WTC11 (cell line): Measurements from ENCODE around the gene SLPI. TPM values are rescaled to one million over a fixed set of nuclear protein-coding genes. Genes with fewer than 3 reads are reported as not detected.

Source experiments
- ATAC-seq: fragments of 200-7000 bp; cut with Tn5 transposase; 2 replicates; pipeline ENCODE4 v1.10.0; 2021; ENCODE audit warnings: mild to moderate bottlenecking, moderate library complexity
- CTCF ChIA-PET: fragments of 300-600 bp; sonication (Branson Sonifier 250); formaldehyde crosslinking; loops from one replicate; lab custom pipeline; 2021; ENCODE audit warnings: antibody characterized with exemption; lab: Charles Lee
- POLR2A ChIA-PET: fragments of 350-600 bp; sonication (Branson Sonifier 250); formaldehyde crosslinking; loops from one replicate; lab custom pipeline; 2021; ENCODE audit warnings: antibody characterized with exemption; lab: Charles Lee
- DNase-seq: peaks from one replicate; pipeline ENCODE4 v3.0.0; 2021; ENCODE audit warnings: low spot score
- H3K27ac Mint-ChIP-seq: 2 replicates; pipeline ENCODE4 v1.8.0; 2021; ENCODE audit warnings: mixed read lengths
- H3K27me3 Mint-ChIP-seq: 2 replicates; pipeline ENCODE4 v1.8.0; 2021; ENCODE audit warnings: low read depth, mild to moderate bottlenecking, moderate library complexity, mixed read lengths
- H3K36me3 Mint-ChIP-seq: 2 replicates; pipeline ENCODE4 v1.8.0; 2021; ENCODE audit warnings: mixed read lengths
- H3K4me1 Mint-ChIP-seq: 2 replicates; pipeline ENCODE4 v1.8.0; 2022; ENCODE audit warnings: mixed read lengths
- H3K4me3 Mint-ChIP-seq: 2 replicates; pipeline ENCODE4 v1.8.0; 2021; ENCODE audit warnings: mild to moderate bottlenecking, moderate library complexity, mixed read lengths
- H3K9me3 Mint-ChIP-seq: 2 replicates; pipeline ENCODE4 v1.8.0; 2021; ENCODE audit warnings: mixed read lengths
- ATF6 ChIP-seq: sonication (generic); formaldehyde crosslinking; IDR thresholded peaks from 2 replicates; pipeline ENCODE4 v1.8.1; 2023; ENCODE audit warnings: mild to moderate bottlenecking, missing genetic modification reagents
- CBFB ChIP-seq: sonication (generic); formaldehyde crosslinking; IDR thresholded peaks from 2 replicates; pipeline ENCODE4 v1.8.1; 2022; ENCODE audit warnings: mild to moderate bottlenecking, low read depth, missing genetic modification reagents
- CREM ChIP-seq: sonication (generic); formaldehyde crosslinking; IDR thresholded peaks from 2 replicates; pipeline ENCODE4 v1.8.1; 2022; ENCODE audit warnings: mild to moderate bottlenecking, missing genetic modification reagents, moderate library complexity
- HMGXB4 ChIP-seq: sonication (generic); formaldehyde crosslinking; IDR thresholded peaks from 2 replicates; pipeline ENCODE4 v1.8.1; 2023; ENCODE audit warnings: mild to moderate bottlenecking, moderate library complexity, missing genetic modification reagents
- NR1H2 ChIP-seq: sonication (generic); formaldehyde crosslinking; IDR thresholded peaks from 2 replicates; pipeline ENCODE4 v1.9.0; 2021; ENCODE audit warnings: mild to moderate bottlenecking, moderate library complexity, missing genetic modification reagents
- NR3C1 ChIP-seq: sonication (generic); formaldehyde crosslinking; conservative IDR thresholded peaks from 2 replicates; pipeline ENCODE4 v1.8.1; 2023; ENCODE audit warnings: low read depth, mild to moderate bottlenecking, missing genetic modification reagents
- RELA ChIP-seq: sonication (generic); formaldehyde crosslinking; IDR thresholded peaks from 2 replicates; pipeline ENCODE4 v1.8.1; 2022; ENCODE audit warnings: missing genetic modification reagents, mild to moderate bottlenecking, borderline replicate concordance
- SMAD4 ChIP-seq: sonication (generic); formaldehyde crosslinking; IDR thresholded peaks from 2 replicates; pipeline ENCODE4 v1.8.0; 2022; ENCODE audit warnings: mild to moderate bottlenecking, missing genetic modification reagents
- SP1 ChIP-seq: sonication (generic); formaldehyde crosslinking; conservative IDR thresholded peaks from 2 replicates; pipeline ENCODE4 v1.8.1; 2022; ENCODE audit warnings: missing genetic modification reagents
- TEAD4 ChIP-seq: sonication (generic); formaldehyde crosslinking; IDR thresholded peaks from 2 replicates; pipeline ENCODE4 v1.8.0; 2022; ENCODE audit warnings: mild to moderate bottlenecking, missing genetic modification reagents
- ZNF532 ChIP-seq: fragments of 250-450 bp; sonication (Bioruptor Pico); IDR thresholded peaks from 2 replicates; pipeline ENCODE4 v1.9.0; 2021; ENCODE audit warnings: mild to moderate bottlenecking, borderline replicate concordance
- total RNA-seq: library from RNA; stranded (reverse); gene quantifications from 3 replicates; pipeline ENCODE4 v1.2.3, GENCODE V29; 2021
- TF ChIP-seq, protein P1 (sequence below): sonication (generic); formaldehyde crosslinking; IDR thresholded peaks from 2 replicates; pipeline ENCODE4 v1.8.0; 2023; ENCODE audit warnings: mild to moderate bottlenecking, missing genetic modification reagents
- TF ChIP-seq, protein P2 (sequence below): sonication (generic); formaldehyde crosslinking; IDR thresholded peaks from 2 replicates; pipeline ENCODE4 v1.8.1; 2023; ENCODE audit warnings: mild to moderate bottlenecking, missing genetic modification reagents, borderline replicate concordance
- TF ChIP-seq, protein P3 (sequence below): sonication (generic); formaldehyde crosslinking; IDR thresholded peaks from 2 replicates; pipeline ENCODE4 v1.8.0; 2023; ENCODE audit warnings: missing genetic modification reagents

SLPI gene
- total RNA-seq, 1 experiment from 2014 or later, result 0.74 TPM

GRCh38 chr20:45294003-45294368 lies 39.6 kb upstream of the SLPI start (continued):
- no peak for TF ChIP-seq ATF6 (CRISPR knock-in tag)
- TF ChIP-seq, protein P1, sequence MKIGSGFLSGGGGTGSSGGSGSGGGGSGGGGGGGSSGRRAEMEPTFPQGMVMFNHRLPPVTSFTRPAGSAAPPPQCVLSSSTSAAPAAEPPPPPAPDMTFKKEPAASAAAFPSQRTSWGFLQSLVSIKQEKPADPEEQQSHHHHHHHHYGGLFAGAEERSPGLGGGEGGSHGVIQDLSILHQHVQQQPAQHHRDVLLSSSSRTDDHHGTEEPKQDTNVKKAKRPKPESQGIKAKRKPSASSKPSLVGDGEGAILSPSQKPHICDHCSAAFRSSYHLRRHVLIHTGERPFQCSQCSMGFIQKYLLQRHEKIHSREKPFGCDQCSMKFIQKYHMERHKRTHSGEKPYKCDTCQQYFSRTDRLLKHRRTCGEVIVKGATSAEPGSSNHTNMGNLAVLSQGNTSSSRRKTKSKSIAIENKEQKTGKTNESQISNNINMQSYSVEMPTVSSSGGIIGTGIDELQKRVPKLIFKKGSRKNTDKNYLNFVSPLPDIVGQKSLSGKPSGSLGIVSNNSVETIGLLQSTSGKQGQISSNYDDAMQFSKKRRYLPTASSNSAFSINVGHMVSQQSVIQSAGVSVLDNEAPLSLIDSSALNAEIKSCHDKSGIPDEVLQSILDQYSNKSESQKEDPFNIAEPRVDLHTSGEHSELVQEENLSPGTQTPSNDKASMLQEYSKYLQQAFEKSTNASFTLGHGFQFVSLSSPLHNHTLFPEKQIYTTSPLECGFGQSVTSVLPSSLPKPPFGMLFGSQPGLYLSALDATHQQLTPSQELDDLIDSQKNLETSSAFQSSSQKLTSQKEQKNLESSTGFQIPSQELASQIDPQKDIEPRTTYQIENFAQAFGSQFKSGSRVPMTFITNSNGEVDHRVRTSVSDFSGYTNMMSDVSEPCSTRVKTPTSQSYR (CRISPR knock-in tag), result no peak
- TF ChIP-seq, all 79 proteins: peak for 0

GRCh38 chr20:45293041-45294002 lies 39.0 kb upstream of the SLPI start:
- DNase-seq (peak; percentile 95), ATAC-seq (peak; percentile 87)
- CTCF ChIA-PET, result interaction anchor here (0.6 to 6.1 kb wide), 82 partner anchors 9 to 1234 kb away, joined by 3 to 154 read pairs (median 4); partner anchors contain the start of genes KCNS1, MATN4, PIGT and RBPJL
- POLR2A ChIA-PET, result interaction anchor here (0.6 to 1.6 kb wide), 4 partner anchors 18 to 157 kb away, joined by 4 to 6 read pairs (median 4); partner anchors contain the start of gene SYS1
- Mint-ChIP-seq H3K9me3 (peaks cover 13% of the 10 kb centered on the region), H3K4me1 (peaks cover 7% of the 10 kb centered on the region; the same call in 1 of the 2 replicates), H3K27me3 (peaks cover 66% of the 10 kb centered on the region), H3K27ac (no peak overlapping the region), H3K4me3 (peak overlapping the region; percentile 71), H3K36me3 (peaks cover 15% of the 10 kb centered on the region)
- TF ChIP-seq SMAD4 (CRISPR knock-in tag) (no peak), NR3C1 (CRISPR knock-in tag) (no peak), ZNF532 (CRISPR knock-in tag) (no peak), TEAD4 (CRISPR knock-in tag) (no peak), CREM (CRISPR knock-in tag) (no peak), SP1 (no peak; the same call in 1 of the 2 replicates), RELA (CRISPR knock-in tag) (peak; percentile 92), NR1H2 (CRISPR knock-in tag) (no peak), HMGXB4 (CRISPR knock-in tag) (peak; percentile 97), CBFB (CRISPR knock-in tag) (0 out of 2 replicates have a peak, but pooled peaks have one; percentile 3)
- TF ChIP-seq, protein P2, sequence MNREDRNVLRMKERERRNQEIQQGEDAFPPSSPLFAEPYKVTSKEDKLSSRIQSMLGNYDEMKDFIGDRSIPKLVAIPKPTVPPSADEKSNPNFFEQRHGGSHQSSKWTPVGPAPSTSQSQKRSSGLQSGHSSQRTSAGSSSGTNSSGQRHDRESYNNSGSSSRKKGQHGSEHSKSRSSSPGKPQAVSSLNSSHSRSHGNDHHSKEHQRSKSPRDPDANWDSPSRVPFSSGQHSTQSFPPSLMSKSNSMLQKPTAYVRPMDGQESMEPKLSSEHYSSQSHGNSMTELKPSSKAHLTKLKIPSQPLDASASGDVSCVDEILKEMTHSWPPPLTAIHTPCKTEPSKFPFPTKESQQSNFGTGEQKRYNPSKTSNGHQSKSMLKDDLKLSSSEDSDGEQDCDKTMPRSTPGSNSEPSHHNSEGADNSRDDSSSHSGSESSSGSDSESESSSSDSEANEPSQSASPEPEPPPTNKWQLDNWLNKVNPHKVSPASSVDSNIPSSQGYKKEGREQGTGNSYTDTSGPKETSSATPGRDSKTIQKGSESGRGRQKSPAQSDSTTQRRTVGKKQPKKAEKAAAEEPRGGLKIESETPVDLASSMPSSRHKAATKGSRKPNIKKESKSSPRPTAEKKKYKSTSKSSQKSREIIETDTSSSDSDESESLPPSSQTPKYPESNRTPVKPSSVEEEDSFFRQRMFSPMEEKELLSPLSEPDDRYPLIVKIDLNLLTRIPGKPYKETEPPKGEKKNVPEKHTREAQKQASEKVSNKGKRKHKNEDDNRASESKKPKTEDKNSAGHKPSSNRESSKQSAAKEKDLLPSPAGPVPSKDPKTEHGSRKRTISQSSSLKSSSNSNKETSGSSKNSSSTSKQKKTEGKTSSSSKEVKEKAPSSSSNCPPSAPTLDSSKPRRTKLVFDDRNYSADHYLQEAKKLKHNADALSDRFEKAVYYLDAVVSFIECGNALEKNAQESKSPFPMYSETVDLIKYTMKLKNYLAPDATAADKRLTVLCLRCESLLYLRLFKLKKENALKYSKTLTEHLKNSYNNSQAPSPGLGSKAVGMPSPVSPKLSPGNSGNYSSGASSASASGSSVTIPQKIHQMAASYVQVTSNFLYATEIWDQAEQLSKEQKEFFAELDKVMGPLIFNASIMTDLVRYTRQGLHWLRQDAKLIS, result no peak
- TF ChIP-seq, protein P3, sequence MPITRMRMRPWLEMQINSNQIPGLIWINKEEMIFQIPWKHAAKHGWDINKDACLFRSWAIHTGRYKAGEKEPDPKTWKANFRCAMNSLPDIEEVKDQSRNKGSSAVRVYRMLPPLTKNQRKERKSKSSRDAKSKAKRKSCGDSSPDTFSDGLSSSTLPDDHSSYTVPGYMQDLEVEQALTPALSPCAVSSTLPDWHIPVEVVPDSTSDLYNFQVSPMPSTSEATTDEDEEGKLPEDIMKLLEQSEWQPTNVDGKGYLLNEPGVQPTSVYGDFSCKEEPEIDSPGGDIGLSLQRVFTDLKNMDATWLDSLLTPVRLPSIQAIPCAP (CRISPR knock-in tag), result peak; percentile 75; the same call in 1 of the 2 replicates
